COLO668 (cell line): Measurements from ENCODE around the gene HSCB.
"Not testable (repeated sequence)": the region's sequence is repeated elsewhere in the genome, so short reads cannot be mapped to it uniquely, and the experiment has no call there.

Source experiments
- DNase-seq: peaks from one replicate; lab custom pipeline; 2025; ENCODE audit not compliant: unreplicated experiment; lab: John Stamatoyannopoulos, UW

Gene HSCB

DNA sequence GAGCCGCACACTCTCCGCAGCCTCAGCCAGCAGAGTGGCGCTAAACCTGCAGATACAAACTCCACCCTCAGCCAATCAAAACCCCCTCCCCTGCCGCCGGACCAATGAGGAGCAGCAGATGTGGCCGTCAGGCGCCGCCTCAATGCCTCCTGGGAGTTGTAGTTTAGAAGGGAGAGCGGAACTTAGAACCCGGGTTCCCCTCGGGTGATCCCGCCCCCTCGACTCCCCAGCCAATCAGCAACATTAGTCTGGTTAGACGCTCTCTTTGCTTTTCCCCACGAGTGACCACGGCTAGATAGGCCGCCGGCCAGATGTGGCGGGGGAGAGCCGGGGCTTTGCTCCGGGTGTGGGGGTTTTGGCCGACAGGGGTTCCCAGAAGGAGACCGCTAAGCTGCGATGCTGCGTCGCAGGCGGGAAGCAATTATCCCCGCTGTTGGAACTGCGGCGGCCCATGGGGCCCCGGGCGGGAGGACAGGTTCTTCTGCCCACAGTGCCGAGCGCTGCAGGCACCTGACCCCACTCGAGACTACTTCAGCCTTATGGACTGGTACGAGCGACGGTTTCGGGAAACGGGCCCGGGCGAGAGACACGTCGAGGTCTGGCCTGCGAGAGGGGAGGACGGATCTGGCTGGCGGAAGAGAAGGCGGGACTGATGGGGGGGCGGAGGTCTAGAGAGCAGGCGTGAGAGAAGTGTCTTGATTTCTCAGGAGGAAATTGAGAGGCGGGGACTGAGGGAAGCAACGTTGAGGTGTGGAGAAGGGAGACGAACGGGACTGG, at the start of gene HSCB, which contains the start of gene CHEK2:
Gene HSCB, plus strand, starts transcription at position 255 of the 777 bp plus-strand sequence. Its CDS starts 57 bp downstream, at position 312.
Gene CHEK2, minus strand, starts transcription at position 36 of the 777 bp plus-strand sequence. CDS start 7,099 bp downstream, outside the sequence.
- DNase-seq, result peak; percentile 98

- DNase-seq, result not testable (repeated sequence)
Observed at GRCh38 chr22:28693041-28693760, 48.6 kb upstream of the HSCB start.

- no peak for DNase-seq
Observed at GRCh38 chr22:28702891-28703290, 38.9 kb upstream of the HSCB start.

DNA sequence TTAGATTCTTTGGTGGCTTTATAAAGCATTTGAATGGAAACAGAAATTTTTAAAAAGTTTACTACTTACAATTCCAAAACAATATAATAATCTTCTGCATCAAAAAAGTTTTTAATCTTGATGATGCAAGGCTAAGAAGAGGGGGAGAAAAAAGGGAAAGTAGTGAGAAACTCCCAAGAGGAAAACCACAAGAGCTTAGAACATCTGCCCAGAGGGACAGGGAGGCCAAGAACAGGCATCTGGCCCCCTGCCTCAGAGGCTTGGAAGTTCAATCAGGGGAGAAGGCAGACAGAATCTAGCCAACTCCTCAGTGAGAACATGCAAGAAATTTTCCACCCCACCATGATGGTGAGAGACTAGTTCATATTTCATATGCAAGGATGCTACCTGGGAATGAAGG, 38.4 kb upstream of the HSCB start:
- DNase-seq, result no peak

DNA sequence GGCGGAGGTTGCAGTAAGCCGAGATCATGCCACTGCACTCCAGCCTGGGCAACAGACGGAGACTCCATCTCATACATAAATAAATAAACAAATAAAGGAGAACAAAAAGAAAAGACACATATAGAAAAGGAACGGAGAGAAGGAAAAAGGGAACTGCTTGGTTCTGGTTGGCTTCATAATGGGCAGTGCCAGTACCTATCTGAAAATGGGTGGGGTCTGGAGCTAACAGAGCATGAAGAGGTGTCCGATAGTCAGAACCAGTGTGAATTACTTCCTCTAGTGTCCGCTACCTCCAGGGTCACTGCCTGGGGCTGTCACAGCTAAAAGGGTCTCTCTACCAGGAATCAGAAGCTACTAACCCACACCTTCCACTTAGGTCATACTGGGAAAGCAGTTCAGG, 35.0 kb upstream of the HSCB start:
- no peak for DNase-seq

- no peak for DNase-seq
Observed at GRCh38 chr22:28710107-28710506, 31.7 kb upstream of the HSCB start.

- DNase-seq, result no peak
Observed at GRCh38 chr22:28710576-28711191, 31.2 kb upstream of the HSCB start.

GRCh38 chr22:28711341-28711740, 30.5 kb upstream of the HSCB start:
- DNase-seq, result no peak

- DNase-seq, result no peak
Observed at GRCh38 chr22:28711820-28712777, 29.7 kb upstream of the HSCB start.

DNA sequence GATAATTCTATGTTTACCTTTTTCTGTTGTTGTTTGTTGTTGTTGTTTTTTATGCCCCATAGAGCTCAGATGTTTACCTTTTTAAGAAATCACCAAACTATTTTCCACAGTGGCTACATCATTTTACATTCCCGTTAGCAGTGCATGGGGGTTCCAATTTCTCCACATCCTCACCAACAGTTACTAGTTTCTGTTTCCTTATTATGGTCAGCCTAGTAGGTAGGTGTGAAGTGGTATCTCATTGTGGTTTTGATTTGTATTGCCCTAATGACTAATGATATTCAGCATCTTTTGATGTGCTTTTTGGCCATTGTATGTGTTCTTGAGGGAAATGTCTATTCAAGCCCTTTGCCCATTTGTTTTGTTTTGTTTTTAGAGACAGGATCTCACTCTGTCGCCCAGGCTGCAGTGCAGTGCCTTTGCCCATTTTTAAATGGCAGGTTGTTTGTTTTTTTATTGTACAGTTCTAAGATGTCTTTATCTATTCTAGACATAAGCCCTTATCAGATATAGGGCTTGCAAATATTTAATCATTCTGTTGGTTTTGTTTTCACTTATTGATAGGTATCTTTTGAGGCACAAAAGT, 27.7 kb upstream of the HSCB start:
- DNase-seq, result no peak

GRCh38 chr22:28715611-28716010, 26.2 kb upstream of the HSCB start:
- no peak for DNase-seq

- DNase-seq, result no peak
Observed at GRCh38 chr22:28716686-28717085, 25.2 kb upstream of the HSCB start.

GRCh38 chr22:28718044-28718443, 23.8 kb upstream of the HSCB start:
- no peak for DNase-seq

DNA sequence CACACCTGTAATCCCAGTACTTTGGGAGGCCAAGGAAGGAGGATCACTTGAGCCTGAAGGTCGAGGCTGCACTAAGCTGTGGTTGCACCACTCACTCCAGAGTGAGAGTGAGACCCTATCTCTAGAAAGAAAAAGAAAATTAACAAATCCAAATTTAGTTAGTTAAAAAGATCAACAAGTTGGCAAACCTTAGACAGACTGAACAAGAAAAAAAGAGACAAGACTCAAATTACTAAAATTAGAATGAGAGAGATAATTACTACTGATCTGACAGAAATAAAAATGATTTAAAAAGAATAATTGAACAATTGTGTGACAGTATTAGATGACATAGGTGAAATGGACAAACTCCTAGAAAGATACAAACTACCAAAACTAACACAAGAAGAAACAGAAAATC, 13.8 kb upstream of the HSCB start:
- no peak for DNase-seq

DNA sequence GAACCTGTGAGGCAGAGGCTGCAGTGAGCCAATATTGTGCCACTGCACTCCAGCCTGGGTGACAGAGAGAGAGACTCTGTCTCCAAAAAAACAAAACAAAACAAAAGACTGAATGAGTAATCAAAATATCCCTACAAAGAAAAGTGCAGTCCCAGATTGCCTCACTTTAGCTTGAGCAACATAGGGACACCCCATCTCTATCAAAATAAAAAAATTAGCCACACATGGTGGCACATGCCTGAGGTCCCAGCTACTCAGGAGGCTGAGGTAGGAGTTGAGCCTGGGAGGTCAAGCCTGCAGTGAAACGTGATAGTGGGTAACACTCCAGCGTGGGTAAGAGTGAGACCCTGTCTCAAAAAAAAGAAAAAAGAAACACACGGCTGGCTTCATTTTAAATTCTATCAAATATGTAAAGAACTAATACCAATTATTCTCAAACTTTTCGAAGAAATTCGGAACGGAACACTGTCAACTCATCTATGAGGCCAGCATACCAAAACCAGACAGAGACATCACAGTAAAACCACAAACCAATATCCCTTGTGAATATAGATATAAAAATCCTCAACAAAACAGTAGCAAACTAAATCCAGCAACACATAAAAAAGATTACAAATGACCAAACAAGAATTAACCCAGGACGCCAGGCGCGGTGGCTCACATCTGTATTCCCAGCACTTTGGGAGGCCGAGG, 13.1 kb upstream of the HSCB start:
- DNase-seq, result no peak

GRCh38 chr22:28730179-28730578, 11.7 kb upstream of the HSCB start:
- no peak for DNase-seq

DNA sequence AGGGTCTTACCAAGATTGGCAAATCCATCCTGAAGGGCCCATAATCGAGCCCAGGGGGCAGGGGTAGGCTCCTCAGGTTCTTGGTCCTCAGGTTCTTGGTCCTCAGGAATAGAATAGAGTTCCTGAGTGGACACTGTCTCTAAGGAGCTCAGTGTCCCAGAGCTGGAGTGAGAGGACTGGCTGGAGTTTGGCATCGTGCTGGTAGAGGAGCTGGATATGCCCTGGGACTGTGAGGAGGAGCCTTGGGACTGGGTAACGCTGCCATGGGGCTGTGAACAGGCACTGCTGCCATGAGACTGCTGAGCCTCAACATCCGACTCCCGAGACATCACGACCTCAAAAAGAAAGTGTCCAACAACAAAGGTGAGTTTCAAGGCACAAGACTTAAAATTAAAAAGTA, 7.4 kb upstream of the HSCB start:
- DNase-seq, result no peak

GRCh38 chr22:28736301-28737155, 5.3 kb upstream of the HSCB start:
- DNase-seq, result peak; percentile 31

- DNase-seq, result no peak
Observed at GRCh38 chr22:28737701-28738100, 4.1 kb upstream of the HSCB start.
